Erythroblast (primary cell): ENCODE measurements around the gene ILF2.

Source experiments
- GATA1 ChIP-seq: IDR thresholded peaks from 2 replicates; pipeline ENCODE4 v1.6.1; 2011; ENCODE audit warnings: low read depth, mild to moderate bottlenecking, control low read depth, low read length, moderate library complexity
- POLR2A ChIP-seq: IDR thresholded peaks from 2 replicates; pipeline ENCODE4 v1.6.1; 2011; ENCODE audit warnings: mild to moderate bottlenecking, low read length

- TF ChIP-seq POLR2A, result no peak
- TF ChIP-seq GATA1, result no peak
Observed at GRCh38 chr1:153679337-153680119, 8.7 kb upstream of the ILF2 start.
